ENCODE results near the gene TMEM72. TPM values are rescaled to one million over a fixed set of nuclear protein-coding genes. Genes with fewer than 3 reads are reported as not detected.

The TMEM72 gene
- total RNA-seq, 1 donor from 2014 or later: not detected

- no peak overlapping the region for H3K27ac Mint-ChIP-seq (ENCODE audit: unreplicated experiment)
- TF ChIP-seq EZH2 (IDR thresholded peaks at IDR 0.05; ENCODE audit: insufficient read depth, low read length): no peak
- no peak for TF ChIP-seq CTCF (IDR thresholded peaks at IDR 0.05; ENCODE audit: insufficient read depth, low read depth, low read length)
- FAIRE-seq: no peak
Measured at GRCh38 chr10:44914891-44915290, 3.8 kb downstream of the TMEM72 start.

GRCh38 chr10:44916429-44916828 is 5.3 kb downstream of the TMEM72 start:
- Histone ChIP-seq H3K4me2 (ENCODE audit: low read length) (no peak overlapping the region), H3K4me3 (ENCODE audit: insufficient read depth, low read depth, low read length) (no peak overlapping the region), H3K9me3 (ENCODE audit: insufficient read depth, low read depth, low read length) (no peaks in the 10 kb centered on the region), H3K27me3 (ENCODE audit: insufficient read depth, low read length) (peaks cover 5% of the 10 kb centered on the region), H4K20me1 (ENCODE audit: insufficient read depth, low read length) (no peaks in the 10 kb centered on the region), H3K4me1 (ENCODE audit: insufficient read depth, low read length) (no peaks in the 10 kb centered on the region), H3K27ac (ENCODE audit: low read depth, low read length) (no peak overlapping the region), H2AFZ (ENCODE audit: low read depth, low read length) (no peak overlapping the region), H3K9ac (ENCODE audit: low read length) (no peak overlapping the region), H3K36me3 (ENCODE audit: insufficient read depth, low read length) (no peaks in the 10 kb centered on the region), H3K79me2 (ENCODE audit: insufficient read depth, low read length) (no peaks in the 10 kb centered on the region)
- Mint-ChIP-seq H3K4me3 (ENCODE audit: unreplicated experiment) (no peak overlapping the region), H3K4me1 (ENCODE audit: low read depth, unreplicated experiment) (no peaks in the 10 kb centered on the region), H3K36me3 (ENCODE audit: low read depth, unreplicated experiment) (no peaks in the 10 kb centered on the region), H3K27ac (ENCODE audit: unreplicated experiment) (no peak overlapping the region), H3K9me3 (ENCODE audit: unreplicated experiment) (peaks cover 15% of the 10 kb centered on the region), H3K27me3 (ENCODE audit: low read depth, unreplicated experiment) (peaks cover 35% of the 10 kb centered on the region)
- FAIRE-seq: no peak
- no peak for DNase-seq (ENCODE audit: low read depth)
- TF ChIP-seq EZH2 (IDR thresholded peaks at IDR 0.05; ENCODE audit: insufficient read depth, low read length) (no peak), CTCF (IDR thresholded peaks at IDR 0.05; ENCODE audit: insufficient read depth, low read depth, low read length) (no peak)

More at GRCh38 chr10:44914891-44915290, 3.8 kb downstream of the TMEM72 start:
- Histone ChIP-seq H3K27ac (ENCODE audit: low read depth, low read length) (no peak overlapping the region), H3K36me3 (ENCODE audit: insufficient read depth, low read length) (no peaks in the 10 kb centered on the region), H3K79me2 (ENCODE audit: insufficient read depth, low read length) (no peaks in the 10 kb centered on the region), H2AFZ (ENCODE audit: low read depth, low read length) (no peak overlapping the region), H3K4me2 (ENCODE audit: low read length) (no peak overlapping the region), H3K4me3 (ENCODE audit: insufficient read depth, low read depth, low read length) (no peak overlapping the region), H3K27me3 (ENCODE audit: insufficient read depth, low read length) (peaks cover 5% of the 10 kb centered on the region), H3K4me1 (ENCODE audit: insufficient read depth, low read length) (no peaks in the 10 kb centered on the region), H3K9ac (ENCODE audit: low read length) (no peak overlapping the region), H4K20me1 (ENCODE audit: insufficient read depth, low read length) (no peaks in the 10 kb centered on the region), H3K9me3 (ENCODE audit: insufficient read depth, low read depth, low read length) (no peaks in the 10 kb centered on the region)
- peaks cover 30% of the 10 kb centered on the region for H3K27me3 Mint-ChIP-seq (ENCODE audit: low read depth, unreplicated experiment)
- no peaks in the 10 kb centered on the region for H3K36me3 Mint-ChIP-seq (ENCODE audit: low read depth, unreplicated experiment)
- no peak for DNase-seq (ENCODE audit: low read depth)
- no peak overlapping the region for H3K4me3 Mint-ChIP-seq (ENCODE audit: unreplicated experiment)
- H3K4me1 Mint-ChIP-seq (ENCODE audit: low read depth, unreplicated experiment): peaks cover 2% of the 10 kb centered on the region
- peaks cover 11% of the 10 kb centered on the region for H3K9me3 Mint-ChIP-seq (ENCODE audit: unreplicated experiment)

GRCh38 chr10:44917848-44918247 is 6.7 kb downstream of the TMEM72 start:
- H3K4me3 ChIP-seq (ENCODE audit: insufficient read depth, low read depth, low read length): no peak overlapping the region
- Mint-ChIP-seq H3K9me3 (ENCODE audit: unreplicated experiment) (peaks cover 15% of the 10 kb centered on the region), H3K4me3 (ENCODE audit: unreplicated experiment) (no peak overlapping the region), H3K27me3 (ENCODE audit: low read depth, unreplicated experiment) (peaks cover 28% of the 10 kb centered on the region), H3K36me3 (ENCODE audit: low read depth, unreplicated experiment) (no peaks in the 10 kb centered on the region), H3K4me1 (ENCODE audit: low read depth, unreplicated experiment) (no peaks in the 10 kb centered on the region), H3K27ac (ENCODE audit: unreplicated experiment) (no peak overlapping the region)
- H3K4me1 ChIP-seq (ENCODE audit: insufficient read depth, low read length): no peaks in the 10 kb centered on the region
- no peak for TF ChIP-seq EZH2 (IDR thresholded peaks at IDR 0.05; ENCODE audit: insufficient read depth, low read length)
- no peak for TF ChIP-seq CTCF (IDR thresholded peaks at IDR 0.05; ENCODE audit: insufficient read depth, low read depth, low read length)
- H4K20me1 ChIP-seq (ENCODE audit: insufficient read depth, low read length): no peaks in the 10 kb centered on the region
- H3K27me3 ChIP-seq (ENCODE audit: insufficient read depth, low read length): peaks cover 5% of the 10 kb centered on the region
- FAIRE-seq (no peak), DNase-seq (ENCODE audit: low read depth) (no peak)
- H3K79me2 ChIP-seq (ENCODE audit: insufficient read depth, low read length): no peaks in the 10 kb centered on the region
- no peak overlapping the region for H3K4me2 ChIP-seq (ENCODE audit: low read length)
- no peak overlapping the region for H3K27ac ChIP-seq (ENCODE audit: low read depth, low read length)
- no peaks in the 10 kb centered on the region for H3K36me3 ChIP-seq (ENCODE audit: insufficient read depth, low read length)
- no peak overlapping the region for H2AFZ ChIP-seq (ENCODE audit: low read depth, low read length)
- H3K9ac ChIP-seq (ENCODE audit: low read length): no peak overlapping the region
- H3K9me3 ChIP-seq (ENCODE audit: insufficient read depth, low read depth, low read length): no peaks in the 10 kb centered on the region
